PFSK-1 (cell line): Measurements from ENCODE around the gene SLC24A3.

Experiments used
- FOXP2 ChIP-seq: optimal IDR thresholded peaks from 2 replicates; pipeline ENCODE3; 2011; ENCODE audit warnings: borderline replicate concordance, control low read depth, inconsistent platforms; ENCODE audit not compliant: insufficient read depth; ENCODE audit errors: extremely low read length, extremely low read depth
- POLR2AphosphoS5 ChIP-seq: IDR thresholded peaks from 2 replicates; pipeline ENCODE4 v1.6.1; 2012; ENCODE audit warnings: low read depth, mild to moderate bottlenecking, control low read depth, low read length, moderate library complexity
- SIN3A ChIP-seq: IDR thresholded peaks from 2 replicates; pipeline ENCODE4 v1.6.1; 2012; ENCODE audit warnings: mild to moderate bottlenecking, low read length, moderate library complexity, borderline replicate concordance; ENCODE audit not compliant: insufficient read depth
- TAF1 ChIP-seq: IDR thresholded peaks from 2 replicates; pipeline ENCODE4 v1.6.1; 2012; ENCODE audit warnings: low read length, control low read depth, borderline replicate concordance; ENCODE audit not compliant: insufficient read depth
- TF ChIP-seq, protein P1 (sequence below), 2 experiments: IDR thresholded peaks; 2 replicates each; pipeline versions ENCODE4 v1.6.1 to v1.8.0; 2011 to 2012; ENCODE audit warnings: low read depth in 2 of 2, low read length in 2 of 2, control low read depth in 1 of 2, inconsistent platforms in 1 of 2, mild to moderate bottlenecking in 1 of 2, moderate library complexity in 1 of 2; ENCODE audit not compliant: insufficient read depth in 1 of 2

SLC24A3 gene

DNA sequence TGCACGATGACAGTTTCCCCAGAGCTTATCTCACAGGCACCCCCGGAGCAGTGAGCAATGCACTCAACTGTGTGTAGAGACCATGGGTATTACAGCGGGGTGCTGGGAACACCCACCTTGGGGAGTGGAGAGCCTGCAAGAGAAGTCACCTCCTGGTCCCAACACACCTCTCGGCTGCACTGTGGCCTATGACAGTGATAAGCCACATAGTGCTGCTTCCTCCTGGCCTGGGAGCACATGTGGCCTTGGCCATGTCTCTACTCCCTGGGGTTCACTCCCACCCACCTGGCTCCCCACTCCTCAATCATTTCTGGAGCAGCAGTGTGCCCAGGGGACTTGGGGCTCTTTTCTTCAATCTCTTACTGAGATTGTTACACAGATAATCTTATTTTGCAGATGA, 77.0 kb downstream of the SLC24A3 start:
- TF ChIP-seq, protein P1, sequence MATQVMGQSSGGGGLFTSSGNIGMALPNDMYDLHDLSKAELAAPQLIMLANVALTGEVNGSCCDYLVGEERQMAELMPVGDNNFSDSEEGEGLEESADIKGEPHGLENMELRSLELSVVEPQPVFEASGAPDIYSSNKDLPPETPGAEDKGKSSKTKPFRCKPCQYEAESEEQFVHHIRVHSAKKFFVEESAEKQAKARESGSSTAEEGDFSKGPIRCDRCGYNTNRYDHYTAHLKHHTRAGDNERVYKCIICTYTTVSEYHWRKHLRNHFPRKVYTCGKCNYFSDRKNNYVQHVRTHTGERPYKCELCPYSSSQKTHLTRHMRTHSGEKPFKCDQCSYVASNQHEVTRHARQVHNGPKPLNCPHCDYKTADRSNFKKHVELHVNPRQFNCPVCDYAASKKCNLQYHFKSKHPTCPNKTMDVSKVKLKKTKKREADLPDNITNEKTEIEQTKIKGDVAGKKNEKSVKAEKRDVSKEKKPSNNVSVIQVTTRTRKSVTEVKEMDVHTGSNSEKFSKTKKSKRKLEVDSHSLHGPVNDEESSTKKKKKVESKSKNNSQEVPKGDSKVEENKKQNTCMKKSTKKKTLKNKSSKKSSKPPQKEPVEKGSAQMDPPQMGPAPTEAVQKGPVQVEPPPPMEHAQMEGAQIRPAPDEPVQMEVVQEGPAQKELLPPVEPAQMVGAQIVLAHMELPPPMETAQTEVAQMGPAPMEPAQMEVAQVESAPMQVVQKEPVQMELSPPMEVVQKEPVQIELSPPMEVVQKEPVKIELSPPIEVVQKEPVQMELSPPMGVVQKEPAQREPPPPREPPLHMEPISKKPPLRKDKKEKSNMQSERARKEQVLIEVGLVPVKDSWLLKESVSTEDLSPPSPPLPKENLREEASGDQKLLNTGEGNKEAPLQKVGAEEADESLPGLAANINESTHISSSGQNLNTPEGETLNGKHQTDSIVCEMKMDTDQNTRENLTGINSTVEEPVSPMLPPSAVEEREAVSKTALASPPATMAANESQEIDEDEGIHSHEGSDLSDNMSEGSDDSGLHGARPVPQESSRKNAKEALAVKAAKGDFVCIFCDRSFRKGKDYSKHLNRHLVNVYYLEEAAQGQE (IDR thresholded peaks at IDR 0.05; ENCODE audit: insufficient read depth in 1 of 2, low read depth in 2 of 2, low read length in 2 of 2), result no peak
- TF ChIP-seq SIN3A, result no peak
- TF ChIP-seq FOXP2, result no peak
- no peak for TF ChIP-seq TAF1
- TF ChIP-seq POLR2AphosphoS5, result no peak

DNA sequence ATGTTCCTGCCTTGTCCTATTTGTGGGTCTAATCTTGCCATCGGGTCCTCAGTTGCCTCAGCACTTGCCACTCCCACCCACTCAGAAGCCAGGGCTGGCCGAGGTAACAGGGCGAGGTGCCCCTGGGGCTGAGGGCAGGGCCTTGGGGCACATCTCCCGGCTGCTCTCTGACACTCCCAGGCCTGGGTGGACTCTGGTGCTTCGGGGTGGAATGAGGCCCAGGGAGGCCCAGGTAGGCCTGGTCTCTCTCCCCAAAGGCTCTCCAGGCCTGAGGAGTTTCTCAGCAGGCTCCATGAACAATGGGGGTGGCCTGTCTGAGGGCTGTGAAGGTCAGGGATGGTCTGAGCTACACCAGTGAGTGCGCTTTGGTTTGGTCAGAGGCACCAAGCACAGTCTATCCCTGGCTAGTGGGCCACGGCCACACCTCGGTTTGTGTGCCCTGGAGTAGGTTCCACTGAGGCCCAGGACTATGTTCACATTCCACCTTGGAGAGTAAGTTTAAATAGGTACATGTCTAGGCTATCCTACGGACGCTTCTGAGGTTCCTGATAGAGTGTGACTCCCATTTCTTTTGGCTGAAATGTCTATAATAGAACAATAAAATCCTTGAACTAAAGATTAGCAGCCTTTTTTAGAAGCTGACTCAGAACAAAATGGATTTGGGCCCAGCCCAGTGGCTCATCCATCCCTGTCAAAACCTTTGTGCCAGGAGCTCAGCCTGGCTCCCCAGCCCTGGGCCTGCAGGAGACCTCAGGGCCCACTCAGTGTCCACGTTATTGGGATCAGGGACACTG, 78.8 kb downstream of the SLC24A3 start:
- TF ChIP-seq TAF1, result no peak
- no peak for TF ChIP-seq POLR2AphosphoS5
- no peak for TF ChIP-seq SIN3A
- no peak for TF ChIP-seq FOXP2
- TF ChIP-seq, protein P1 (IDR thresholded peaks at IDR 0.05; ENCODE audit: insufficient read depth in 1 of 2, low read depth in 2 of 2, low read length in 2 of 2), result no peak

DNA sequence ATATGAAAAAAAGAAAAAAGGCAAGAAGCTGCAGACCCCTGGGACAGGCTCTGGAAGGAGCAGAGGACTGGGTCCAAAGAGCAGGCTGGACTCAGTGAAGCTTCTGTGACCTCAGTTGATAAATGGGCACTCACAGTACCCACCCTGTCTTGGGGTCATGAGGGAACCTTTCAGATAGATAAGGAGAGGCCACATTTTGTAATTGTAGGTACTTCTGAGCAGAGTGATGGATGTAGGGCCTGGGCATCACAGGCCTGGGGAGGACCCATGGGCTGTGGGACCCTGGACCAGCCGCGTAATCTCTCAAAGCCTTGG, 79.3 kb downstream of the SLC24A3 start:
- no peak for TF ChIP-seq TAF1
- TF ChIP-seq, protein P1 (IDR thresholded peaks at IDR 0.05; ENCODE audit: insufficient read depth in 1 of 2, low read depth in 2 of 2, low read length in 2 of 2), result no peak
- TF ChIP-seq FOXP2, result no peak
- no peak for TF ChIP-seq SIN3A
- no peak for TF ChIP-seq POLR2AphosphoS5

DNA sequence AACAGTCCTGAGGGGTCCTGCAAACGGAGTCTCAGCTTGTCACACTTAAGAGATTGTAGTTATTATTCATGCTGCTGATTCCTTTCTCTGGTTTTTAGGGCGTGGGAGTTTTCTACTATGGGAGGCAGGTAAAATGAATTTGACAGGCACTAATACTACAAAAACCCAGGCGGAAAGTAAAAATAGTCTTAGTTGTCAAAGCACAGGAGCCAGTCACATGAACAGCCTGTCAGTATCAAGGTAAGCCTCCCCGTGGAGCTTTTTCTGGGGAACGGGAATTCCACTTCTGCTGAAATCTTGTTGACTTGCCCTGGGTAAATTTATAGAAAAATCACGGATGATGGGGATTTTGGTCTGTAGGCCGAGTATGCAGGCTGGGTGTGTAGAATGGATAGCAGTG, 79.8 kb downstream of the SLC24A3 start:
- TF ChIP-seq TAF1, result no peak
- TF ChIP-seq POLR2AphosphoS5, result no peak
- TF ChIP-seq FOXP2, result no peak
- no peak for TF ChIP-seq SIN3A
- TF ChIP-seq, protein P1 (IDR thresholded peaks at IDR 0.05; ENCODE audit: insufficient read depth in 1 of 2, low read depth in 2 of 2, low read length in 2 of 2), result no peak

DNA sequence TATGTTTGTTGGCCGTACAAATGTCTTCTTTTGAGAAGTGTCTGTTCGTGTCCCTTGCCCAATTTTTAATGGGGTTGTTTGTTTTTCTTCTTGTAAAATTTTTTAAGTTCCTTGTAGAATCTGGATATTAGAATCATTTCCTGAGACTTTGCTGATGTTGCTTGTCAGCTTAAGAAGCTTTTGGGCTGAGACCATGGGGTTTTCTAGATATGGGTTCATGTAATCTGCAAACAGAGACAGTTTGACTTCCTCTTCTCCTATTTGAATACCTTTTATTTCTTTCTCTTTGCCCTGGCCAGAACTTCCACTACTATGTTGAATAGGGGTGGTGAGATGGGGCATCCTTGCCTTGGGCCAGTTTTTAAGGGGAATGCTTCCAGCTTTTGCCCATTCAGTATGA, 82.6 kb downstream of the SLC24A3 start:
- TF ChIP-seq POLR2AphosphoS5, result no peak
- TF ChIP-seq, protein P1 (IDR thresholded peaks at IDR 0.05; ENCODE audit: insufficient read depth in 1 of 2, low read depth in 2 of 2, low read length in 2 of 2), result no peak
- TF ChIP-seq SIN3A, result no peak
- no peak for TF ChIP-seq TAF1
- TF ChIP-seq FOXP2, result no peak
